ENCODE results near the gene ASIC2. TPM values are rescaled to one million over a fixed set of nuclear protein-coding genes. Genes with fewer than 3 reads are reported as not detected.

The ASIC2 gene
- total RNA-seq, 1 experiment from 2014 or later = not detected

DNA sequence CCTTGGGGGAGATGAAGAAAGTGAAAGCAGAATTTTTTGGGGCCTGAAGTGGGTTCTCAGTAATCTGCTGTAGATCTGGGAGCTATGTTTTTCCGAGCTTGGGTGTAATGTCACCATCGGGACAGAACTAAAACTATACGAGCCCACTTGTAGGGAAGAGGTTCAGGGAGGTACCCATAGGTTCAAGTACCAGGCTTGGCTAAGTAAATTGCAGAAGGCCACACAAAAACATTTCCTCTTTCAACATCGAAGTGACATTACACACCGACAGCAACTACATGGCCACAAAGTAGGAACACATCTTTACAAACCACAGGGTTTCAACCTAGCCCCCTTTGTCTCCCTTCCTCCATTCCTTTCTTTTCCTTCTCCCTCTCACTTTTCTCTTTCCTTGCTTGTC, 10.2 kb upstream of the ASIC2 start:
- Histone ChIP-seq H2AFZ (ENCODE audit: low read depth, low read length, poor library complexity, severe bottlenecking) (no peak overlapping the region), H3K9me3 (ENCODE audit: control insufficient read depth in 1 of 2, insufficient read depth in 1 of 2, low read depth in 1 of 2, low read length in 2 of 2) (no peaks in the 10 kb centered on the region), H3K4me1 (ENCODE audit: control insufficient read depth in 1 of 2, insufficient read depth in 2 of 2, low read length in 2 of 2) (no peaks in the 10 kb centered on the region), H3K79me2 (ENCODE audit: insufficient read depth, low read length) (no peaks in the 10 kb centered on the region), H3K9ac (ENCODE audit: low read length) (no peak overlapping the region), H3K9me2 (ENCODE audit: insufficient read depth) (no peaks in the 10 kb centered on the region), H3K27me3 (ENCODE audit: insufficient read depth, low read length) (no peaks in the 10 kb centered on the region), H3K4me2 (ENCODE audit: low read length) (no peak overlapping the region), H3K27ac (ENCODE audit: low read depth, low read length) (no peak overlapping the region), H3K4me3 (replicated peaks in 1 of 2; ENCODE audit: low read depth in 1 of 2, low read length in 2 of 2) (no peak overlapping the region), H3K36me3 (ENCODE audit: control insufficient read depth in 1 of 2, insufficient read depth in 2 of 2, low read length in 2 of 2) (no peaks in the 10 kb centered on the region), H4K20me1 (ENCODE audit: insufficient read depth) (no peaks in the 10 kb centered on the region)
- TF ChIP-seq ZFX (IDR thresholded peaks at IDR 0.05) (no peak), POLR2AphosphoS5 (IDR thresholded peaks at IDR 0.05; ENCODE audit: low read depth, low read length) (no peak), RAD21 (IDR thresholded peaks at IDR 0.05; ENCODE audit: low read depth) (no peak), ZNF274 (IDR thresholded peaks at IDR 0.05; ENCODE audit: low read depth, low read length) (no peak), FOSL1 (IDR thresholded peaks at IDR 0.05; ENCODE audit: low read depth) (no peak), ELF1 (IDR thresholded peaks at IDR 0.05; ENCODE audit: borderline replicate concordance, low read depth) (no peak), POLR2A (IDR thresholded peaks at IDR 0.05; ENCODE audit: borderline replicate concordance, extremely low read depth, insufficient read depth, insufficient read length) (no peak), EGR1 (IDR thresholded peaks at IDR 0.05; ENCODE audit: low read depth) (no peak), SP1 (IDR thresholded peaks at IDR 0.05; ENCODE audit: low read depth) (no peak)
- TF ChIP-seq, protein P1, sequence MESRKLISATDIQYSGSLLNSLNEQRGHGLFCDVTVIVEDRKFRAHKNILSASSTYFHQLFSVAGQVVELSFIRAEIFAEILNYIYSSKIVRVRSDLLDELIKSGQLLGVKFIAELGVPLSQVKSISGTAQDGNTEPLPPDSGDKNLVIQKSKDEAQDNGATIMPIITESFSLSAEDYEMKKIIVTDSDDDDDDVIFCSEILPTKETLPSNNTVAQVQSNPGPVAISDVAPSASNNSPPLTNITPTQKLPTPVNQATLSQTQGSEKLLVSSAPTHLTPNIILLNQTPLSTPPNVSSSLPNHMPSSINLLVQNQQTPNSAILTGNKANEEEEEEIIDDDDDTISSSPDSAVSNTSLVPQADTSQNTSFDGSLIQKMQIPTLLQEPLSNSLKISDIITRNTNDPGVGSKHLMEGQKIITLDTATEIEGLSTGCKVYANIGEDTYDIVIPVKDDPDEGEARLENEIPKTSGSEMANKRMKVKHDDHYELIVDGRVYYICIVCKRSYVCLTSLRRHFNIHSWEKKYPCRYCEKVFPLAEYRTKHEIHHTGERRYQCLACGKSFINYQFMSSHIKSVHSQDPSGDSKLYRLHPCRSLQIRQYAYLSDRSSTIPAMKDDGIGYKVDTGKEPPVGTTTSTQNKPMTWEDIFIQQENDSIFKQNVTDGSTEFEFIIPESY (IDR thresholded peaks at IDR 0.05; ENCODE audit: extremely low read depth, insufficient replicate concordance, low read length) = no peak
- TF ChIP-seq, protein P2, sequence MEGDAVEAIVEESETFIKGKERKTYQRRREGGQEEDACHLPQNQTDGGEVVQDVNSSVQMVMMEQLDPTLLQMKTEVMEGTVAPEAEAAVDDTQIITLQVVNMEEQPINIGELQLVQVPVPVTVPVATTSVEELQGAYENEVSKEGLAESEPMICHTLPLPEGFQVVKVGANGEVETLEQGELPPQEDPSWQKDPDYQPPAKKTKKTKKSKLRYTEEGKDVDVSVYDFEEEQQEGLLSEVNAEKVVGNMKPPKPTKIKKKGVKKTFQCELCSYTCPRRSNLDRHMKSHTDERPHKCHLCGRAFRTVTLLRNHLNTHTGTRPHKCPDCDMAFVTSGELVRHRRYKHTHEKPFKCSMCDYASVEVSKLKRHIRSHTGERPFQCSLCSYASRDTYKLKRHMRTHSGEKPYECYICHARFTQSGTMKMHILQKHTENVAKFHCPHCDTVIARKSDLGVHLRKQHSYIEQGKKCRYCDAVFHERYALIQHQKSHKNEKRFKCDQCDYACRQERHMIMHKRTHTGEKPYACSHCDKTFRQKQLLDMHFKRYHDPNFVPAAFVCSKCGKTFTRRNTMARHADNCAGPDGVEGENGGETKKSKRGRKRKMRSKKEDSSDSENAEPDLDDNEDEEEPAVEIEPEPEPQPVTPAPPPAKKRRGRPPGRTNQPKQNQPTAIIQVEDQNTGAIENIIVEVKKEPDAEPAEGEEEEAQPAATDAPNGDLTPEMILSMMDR (IDR thresholded peaks at IDR 0.05 in 2 of 3, conservative IDR thresholded peaks at IDR 0.05 in 1 of 3; ENCODE audit: borderline replicate concordance in 1 of 3, insufficient read depth in 1 of 3, low read depth in 2 of 3, low read length in 2 of 3) = no peak
- TF ChIP-seq, protein P3, sequence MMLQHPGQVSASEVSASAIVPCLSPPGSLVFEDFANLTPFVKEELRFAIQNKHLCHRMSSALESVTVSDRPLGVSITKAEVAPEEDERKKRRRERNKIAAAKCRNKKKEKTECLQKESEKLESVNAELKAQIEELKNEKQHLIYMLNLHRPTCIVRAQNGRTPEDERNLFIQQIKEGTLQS (IDR thresholded peaks at IDR 0.05) = no peak
- CTCF ChIA-PET = no interaction called here
- BruUV-seq (replicated peaks) = no TSS peak
- DNase-seq (ENCODE audit: low read depth, low spot score) (no peak), ATAC-seq (no peak)
- RAD21 ChIA-PET (ENCODE audit: low non-redundant PET in 1 of 2, low total read pairs in 2 of 2, uncharacterized antibody in 2 of 2, unreplicated experiment in 2 of 2) = no interaction called here
- POLR2A ChIA-PET = no interaction called here
- intact Hi-C loops (cut with micrococcal nuclease) = no loop called here
